ENCODE data around the gene RDH12. TPM values are rescaled to one million over a fixed set of nuclear protein-coding genes. Genes with fewer than 3 reads are reported as not detected.

Gene RDH12
- total and polyA plus RNA-seq, 2 donors (not counting 1 experiment from before 2014, with no cell fraction given) = not detected

GRCh38 chr14:67663633-67664032, 38.1 kb upstream of the RDH12 start:
- Histone ChIP-seq H2AFZ (ENCODE audit: low read length) (no peak overlapping the region), H3K27ac (ENCODE audit: insufficient read depth, low read length) (no peak overlapping the region), H3K4me1 (ENCODE audit: control insufficient read depth, extremely low read depth, insufficient read depth, low read length) (peaks cover 2% of the 10 kb centered on the region), H3K36me3 (ENCODE audit: control insufficient read depth, insufficient read depth, low read length) (no peaks in the 10 kb centered on the region), H3K27me3 (ENCODE audit: control insufficient read depth, insufficient read depth, low read length) (no peaks in the 10 kb centered on the region), H3K4me2 (ENCODE audit: extremely low read depth, insufficient read depth, low read length) (no peak overlapping the region), H3K79me2 (ENCODE audit: control insufficient read depth, insufficient read depth, low read length) (peaks cover 19% of the 10 kb centered on the region), H3K4me3 (replicated peaks in 1 of 4; ENCODE audit: control extremely low read depth in 1 of 4, insufficient read depth in 1 of 4, low read depth in 3 of 4, low read length in 4 of 4) (no peak overlapping the region), H3K9me3 (ENCODE audit: control insufficient read depth, insufficient read depth, low read depth, low read length) (no peaks in the 10 kb centered on the region), H4K20me1 (ENCODE audit: control insufficient read depth, extremely low read depth, insufficient read depth, low read length) (no peaks in the 10 kb centered on the region), H3K9ac (ENCODE audit: insufficient read depth, low read length) (no peak overlapping the region)
- no peak for TF ChIP-seq CTCF (conservative IDR thresholded peaks at IDR 0.05 in 1 of 2, IDR thresholded peaks at IDR 0.05 in 1 of 2; ENCODE audit: low read depth in 1 of 2, low read length in 2 of 2)
- TF ChIP-seq EZH2 (IDR thresholded peaks at IDR 0.05; ENCODE audit: low read length, missing control alignments) = no peak
- no peak for DNase-seq (ENCODE audit: low read depth in 2 of 2)

- peaks cover 2% of the 10 kb centered on the region for H3K4me1 ChIP-seq (ENCODE audit: control insufficient read depth, extremely low read depth, insufficient read depth, low read length)
- H3K27ac ChIP-seq (ENCODE audit: insufficient read depth, low read length) = no peak overlapping the region
- H3K9ac ChIP-seq (ENCODE audit: insufficient read depth, low read length) = no peak overlapping the region
- H4K20me1 ChIP-seq (ENCODE audit: control insufficient read depth, extremely low read depth, insufficient read depth, low read length) = no peaks in the 10 kb centered on the region
- no peaks in the 10 kb centered on the region for H3K36me3 ChIP-seq (ENCODE audit: control insufficient read depth, insufficient read depth, low read length)
- H3K4me3 ChIP-seq (replicated peaks in 1 of 4; ENCODE audit: control extremely low read depth in 1 of 4, insufficient read depth in 1 of 4, low read depth in 3 of 4, low read length in 4 of 4) = no peak overlapping the region
- no peaks in the 10 kb centered on the region for H3K27me3 ChIP-seq (ENCODE audit: control insufficient read depth, insufficient read depth, low read length)
- peaks cover 35% of the 10 kb centered on the region for H3K79me2 ChIP-seq (ENCODE audit: control insufficient read depth, insufficient read depth, low read length)
- H2AFZ ChIP-seq (ENCODE audit: low read length) = no peak overlapping the region
- no peaks in the 10 kb centered on the region for H3K9me3 ChIP-seq (ENCODE audit: control insufficient read depth, insufficient read depth, low read depth, low read length)
- peak; percentile 49 to 55 for DNase-seq (ENCODE audit: low read depth in 2 of 2)
- TF ChIP-seq EZH2 (IDR thresholded peaks at IDR 0.05; ENCODE audit: low read length, missing control alignments) (no peak), CTCF (conservative IDR thresholded peaks at IDR 0.05 in 1 of 2, IDR thresholded peaks at IDR 0.05 in 1 of 2; ENCODE audit: low read depth in 1 of 2, low read length in 2 of 2) (no peak)
- no peak overlapping the region for H3K4me2 ChIP-seq (ENCODE audit: extremely low read depth, insufficient read depth, low read length)
Observed at GRCh38 chr14:67665868-67666267, 35.8 kb upstream of the RDH12 start.

GRCh38 chr14:67666750-67667449, 34.8 kb upstream of the RDH12 start:
- no peaks in the 10 kb centered on the region for H3K9me3 ChIP-seq (ENCODE audit: control insufficient read depth, insufficient read depth, low read depth, low read length)
- H3K4me3 ChIP-seq (replicated peaks in 1 of 4; ENCODE audit: control extremely low read depth in 1 of 4, insufficient read depth in 1 of 4, low read depth in 3 of 4, low read length in 4 of 4) = no peak overlapping the region
- H4K20me1 ChIP-seq (ENCODE audit: control insufficient read depth, extremely low read depth, insufficient read depth, low read length) = no peaks in the 10 kb centered on the region
- peaks cover 43% of the 10 kb centered on the region for H3K79me2 ChIP-seq (ENCODE audit: control insufficient read depth, insufficient read depth, low read length)
- H3K4me2 ChIP-seq (ENCODE audit: extremely low read depth, insufficient read depth, low read length) = no peak overlapping the region
- no peaks in the 10 kb centered on the region for H3K36me3 ChIP-seq (ENCODE audit: control insufficient read depth, insufficient read depth, low read length)
- H2AFZ ChIP-seq (ENCODE audit: low read length) = no peak overlapping the region
- peak; percentile 70 to 71 for TF ChIP-seq CTCF (conservative IDR thresholded peaks at IDR 0.05 in 1 of 2, IDR thresholded peaks at IDR 0.05 in 1 of 2; ENCODE audit: low read depth in 1 of 2, low read length in 2 of 2)
- no peak for TF ChIP-seq EZH2 (IDR thresholded peaks at IDR 0.05; ENCODE audit: low read length, missing control alignments)
- H3K9ac ChIP-seq (ENCODE audit: insufficient read depth, low read length) = no peak overlapping the region
- DNase-seq (ENCODE audit: low read depth in 2 of 2) = peak; percentile 43 to 81
- H3K27ac ChIP-seq (ENCODE audit: insufficient read depth, low read length) = no peak overlapping the region
- H3K27me3 ChIP-seq (ENCODE audit: control insufficient read depth, insufficient read depth, low read length) = no peaks in the 10 kb centered on the region
- peaks cover 2% of the 10 kb centered on the region for H3K4me1 ChIP-seq (ENCODE audit: control insufficient read depth, extremely low read depth, insufficient read depth, low read length)
